Smooth muscle cell of the brain vasculature (primary cell): ENCODE results near the gene C10orf95.

Experiments used
- DNase-seq: peaks from one replicate; pipeline ENCODE4 v3.0.0-alpha.2; 2012; ENCODE audit warnings: low read depth, low spot score

Gene C10orf95

GRCh38 chr10:102435133-102435497, 16.2 kb downstream of the C10orf95 start:
- no peak for DNase-seq

GRCh38 chr10:102434394-102435132, 16.8 kb downstream of the C10orf95 start:
- DNase-seq = no peak

GRCh38 chr10:102433619-102434046, 17.7 kb downstream of the C10orf95 start:
- no peak for DNase-seq

GRCh38 chr10:102432162-102432950, 19.0 kb downstream of the C10orf95 start, which contains the start of gene CUEDC2:
Gene CUEDC2 (minus strand): TSS chr10:102432574. CDS start chr10:102425188, 7,386 bp downstream.
- DNase-seq = peak; percentile 90

- no peak for DNase-seq
These were observed 19.8 kb downstream of the C10orf95 start for GRCh38 chr10:102431452-102432124.

GRCh38 chr10:102429468-102429867, 21.9 kb downstream of the C10orf95 start:
- DNase-seq = no peak

- DNase-seq = no peak
These were observed 24.5 kb downstream of the C10orf95 start for GRCh38 chr10:102426803-102427287.

GRCh38 chr10:102425444-102425843, 25.9 kb downstream of the C10orf95 start:
- DNase-seq = no peak

- no peak for DNase-seq
These were observed 26.4 kb downstream of the C10orf95 start for GRCh38 chr10:102424916-102425315.

GRCh38 chr10:102424145-102424544, 27.2 kb downstream of the C10orf95 start:
- DNase-seq = no peak

GRCh38 chr10:102423372-102423968, 27.9 kb downstream of the C10orf95 start:
- DNase-seq = no peak

- DNase-seq = no peak
These were observed 28.7 kb downstream of the C10orf95 start for GRCh38 chr10:102422545-102423129.

- no peak for DNase-seq
These were observed 29.4 kb downstream of the C10orf95 start for GRCh38 chr10:102421757-102422512.

GRCh38 chr10:102421507-102421756, 29.9 kb downstream of the C10orf95 start:
- no peak for DNase-seq

- DNase-seq = peak; percentile 91
These were observed 30.4 kb downstream of the C10orf95 start, which contains the start of gene FBXL15 for GRCh38 chr10:102420714-102421506. Gene FBXL15 (plus strand): TSS chr10:102420836. CDS start chr10:102421130, 294 bp downstream.

- no peak for DNase-seq
These were observed 31.1 kb downstream of the C10orf95 start for GRCh38 chr10:102420181-102420713.

- no peak for DNase-seq
These were observed 31.8 kb downstream of the C10orf95 start for GRCh38 chr10:102419269-102420180.

GRCh38 chr10:102418622-102419268, 32.6 kb downstream of the C10orf95 start, which contains the start of gene PSD:
Gene PSD (minus strand): TSS chr10:102418785. CDS start chr10:102417038, 1,747 bp downstream.
- no peak for DNase-seq
